ENCODE measurements around the gene PAK6. TPM values are rescaled to one million over a fixed set of nuclear protein-coding genes. Genes with fewer than 3 reads are reported as not detected.

Gene PAK6
- total and polyA plus RNA-seq, 2 experiments from 2014 or later, result 2.4 to 20.0 TPM

DNA sequence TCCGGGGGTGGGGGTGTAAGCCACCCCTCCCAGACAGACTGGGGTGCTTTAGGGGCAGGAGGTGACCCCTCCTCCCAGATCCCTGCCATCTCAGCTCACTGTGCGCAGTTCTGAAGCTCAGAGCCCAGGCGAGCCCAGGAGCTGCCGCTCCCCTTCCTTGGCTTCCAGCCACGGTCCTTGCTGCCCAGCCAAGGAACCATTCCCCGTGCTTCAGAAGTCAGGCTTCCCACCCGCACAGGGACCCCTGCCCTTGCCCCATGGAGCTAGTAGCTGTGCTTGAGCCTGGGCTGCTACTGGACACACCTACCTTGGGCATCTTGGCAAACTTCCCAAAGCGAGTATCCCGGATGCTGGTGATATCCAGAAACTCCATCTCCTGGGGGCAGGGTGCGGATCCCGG is 64.1 kb downstream of the PAK6 start:
- Histone ChIP-seq H3K79me2 (replicated peaks; ENCODE audit: insufficient read depth) (no peaks in the 10 kb centered on the region), H3K4me3 (no peak overlapping the region), H2AFZ (no peak overlapping the region), H3F3A (replicated peaks; ENCODE audit: low read depth) (no peaks in the 10 kb centered on the region), H3K27ac (ENCODE audit: low read depth) (no peak overlapping the region), H3K4me1 (ENCODE audit: insufficient read depth) (peaks cover 18% of the 10 kb centered on the region), H4K20me1 (replicated peaks; ENCODE audit: insufficient read depth) (no peaks in the 10 kb centered on the region), H3K4me2 (no peak overlapping the region), H3K9me2 (ENCODE audit: insufficient read depth) (no peaks in the 10 kb centered on the region), H3K36me3 (ENCODE audit: insufficient read depth) (no peaks in the 10 kb centered on the region), H3K27me3 (ENCODE audit: insufficient read depth) (no peaks in the 10 kb centered on the region)
- peaks cover 12% of the 10 kb centered on the region for H3K36me3 Mint-ChIP-seq (ENCODE audit: low read depth)
- H3K27me3 Mint-ChIP-seq (ENCODE audit: insufficient read depth, low read depth, poor library complexity), result peaks cover 35% of the 10 kb centered on the region
- H3K27ac Mint-ChIP-seq, result no peak overlapping the region
- DNase-seq (ENCODE audit: low spot score), result no peak
- H3K9me3 Mint-ChIP-seq, result peaks cover 15% of the 10 kb centered on the region
- ATAC-seq, result no peak
- no peak overlapping the region for H3K4me3 Mint-ChIP-seq
- TF ChIP-seq, protein P1, sequence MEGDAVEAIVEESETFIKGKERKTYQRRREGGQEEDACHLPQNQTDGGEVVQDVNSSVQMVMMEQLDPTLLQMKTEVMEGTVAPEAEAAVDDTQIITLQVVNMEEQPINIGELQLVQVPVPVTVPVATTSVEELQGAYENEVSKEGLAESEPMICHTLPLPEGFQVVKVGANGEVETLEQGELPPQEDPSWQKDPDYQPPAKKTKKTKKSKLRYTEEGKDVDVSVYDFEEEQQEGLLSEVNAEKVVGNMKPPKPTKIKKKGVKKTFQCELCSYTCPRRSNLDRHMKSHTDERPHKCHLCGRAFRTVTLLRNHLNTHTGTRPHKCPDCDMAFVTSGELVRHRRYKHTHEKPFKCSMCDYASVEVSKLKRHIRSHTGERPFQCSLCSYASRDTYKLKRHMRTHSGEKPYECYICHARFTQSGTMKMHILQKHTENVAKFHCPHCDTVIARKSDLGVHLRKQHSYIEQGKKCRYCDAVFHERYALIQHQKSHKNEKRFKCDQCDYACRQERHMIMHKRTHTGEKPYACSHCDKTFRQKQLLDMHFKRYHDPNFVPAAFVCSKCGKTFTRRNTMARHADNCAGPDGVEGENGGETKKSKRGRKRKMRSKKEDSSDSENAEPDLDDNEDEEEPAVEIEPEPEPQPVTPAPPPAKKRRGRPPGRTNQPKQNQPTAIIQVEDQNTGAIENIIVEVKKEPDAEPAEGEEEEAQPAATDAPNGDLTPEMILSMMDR (conservative IDR thresholded peaks at IDR 0.05; ENCODE audit: low read depth in 2 of 2), result no peak
- TF ChIP-seq, protein P2, sequence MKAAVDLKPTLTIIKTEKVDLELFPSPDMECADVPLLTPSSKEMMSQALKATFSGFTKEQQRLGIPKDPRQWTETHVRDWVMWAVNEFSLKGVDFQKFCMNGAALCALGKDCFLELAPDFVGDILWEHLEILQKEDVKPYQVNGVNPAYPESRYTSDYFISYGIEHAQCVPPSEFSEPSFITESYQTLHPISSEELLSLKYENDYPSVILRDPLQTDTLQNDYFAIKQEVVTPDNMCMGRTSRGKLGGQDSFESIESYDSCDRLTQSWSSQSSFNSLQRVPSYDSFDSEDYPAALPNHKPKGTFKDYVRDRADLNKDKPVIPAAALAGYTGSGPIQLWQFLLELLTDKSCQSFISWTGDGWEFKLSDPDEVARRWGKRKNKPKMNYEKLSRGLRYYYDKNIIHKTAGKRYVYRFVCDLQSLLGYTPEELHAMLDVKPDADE (IDR thresholded peaks at IDR 0.05), result no peak
- TF ChIP-seq JUNB (IDR thresholded peaks at IDR 0.05; ENCODE audit: unreplicated experiment) (no peak), ZNF114 (CRISPR knock-in tag; IDR thresholded peaks at IDR 0.05) (no peak), STAT1 (IDR thresholded peaks at IDR 0.05; ENCODE audit: unreplicated experiment) (no peak), POLR2AphosphoS5 (IDR thresholded peaks at IDR 0.05; ENCODE audit: low read depth) (no peak), EZH2 (IDR thresholded peaks at IDR 0.05; ENCODE audit: low read depth, unreplicated experiment) (no peak), NANOG (IDR thresholded peaks at IDR 0.05; ENCODE audit: borderline replicate concordance) (no peak), ZNF331 (CRISPR knock-in tag; IDR thresholded peaks at IDR 0.05; ENCODE audit: low read depth) (no peak), EZH2phosphoT487 (IDR thresholded peaks at IDR 0.05; ENCODE audit: unreplicated experiment) (no peak), CREB1 (CRISPR knock-in tag; IDR thresholded peaks at IDR 0.05; ENCODE audit: low read depth) (no peak)
- TF ChIP-seq, protein P3, sequence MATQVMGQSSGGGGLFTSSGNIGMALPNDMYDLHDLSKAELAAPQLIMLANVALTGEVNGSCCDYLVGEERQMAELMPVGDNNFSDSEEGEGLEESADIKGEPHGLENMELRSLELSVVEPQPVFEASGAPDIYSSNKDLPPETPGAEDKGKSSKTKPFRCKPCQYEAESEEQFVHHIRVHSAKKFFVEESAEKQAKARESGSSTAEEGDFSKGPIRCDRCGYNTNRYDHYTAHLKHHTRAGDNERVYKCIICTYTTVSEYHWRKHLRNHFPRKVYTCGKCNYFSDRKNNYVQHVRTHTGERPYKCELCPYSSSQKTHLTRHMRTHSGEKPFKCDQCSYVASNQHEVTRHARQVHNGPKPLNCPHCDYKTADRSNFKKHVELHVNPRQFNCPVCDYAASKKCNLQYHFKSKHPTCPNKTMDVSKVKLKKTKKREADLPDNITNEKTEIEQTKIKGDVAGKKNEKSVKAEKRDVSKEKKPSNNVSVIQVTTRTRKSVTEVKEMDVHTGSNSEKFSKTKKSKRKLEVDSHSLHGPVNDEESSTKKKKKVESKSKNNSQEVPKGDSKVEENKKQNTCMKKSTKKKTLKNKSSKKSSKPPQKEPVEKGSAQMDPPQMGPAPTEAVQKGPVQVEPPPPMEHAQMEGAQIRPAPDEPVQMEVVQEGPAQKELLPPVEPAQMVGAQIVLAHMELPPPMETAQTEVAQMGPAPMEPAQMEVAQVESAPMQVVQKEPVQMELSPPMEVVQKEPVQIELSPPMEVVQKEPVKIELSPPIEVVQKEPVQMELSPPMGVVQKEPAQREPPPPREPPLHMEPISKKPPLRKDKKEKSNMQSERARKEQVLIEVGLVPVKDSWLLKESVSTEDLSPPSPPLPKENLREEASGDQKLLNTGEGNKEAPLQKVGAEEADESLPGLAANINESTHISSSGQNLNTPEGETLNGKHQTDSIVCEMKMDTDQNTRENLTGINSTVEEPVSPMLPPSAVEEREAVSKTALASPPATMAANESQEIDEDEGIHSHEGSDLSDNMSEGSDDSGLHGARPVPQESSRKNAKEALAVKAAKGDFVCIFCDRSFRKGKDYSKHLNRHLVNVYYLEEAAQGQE (IDR thresholded peaks at IDR 0.05; ENCODE audit: unreplicated experiment), result no peak
- TF ChIP-seq, protein P4, sequence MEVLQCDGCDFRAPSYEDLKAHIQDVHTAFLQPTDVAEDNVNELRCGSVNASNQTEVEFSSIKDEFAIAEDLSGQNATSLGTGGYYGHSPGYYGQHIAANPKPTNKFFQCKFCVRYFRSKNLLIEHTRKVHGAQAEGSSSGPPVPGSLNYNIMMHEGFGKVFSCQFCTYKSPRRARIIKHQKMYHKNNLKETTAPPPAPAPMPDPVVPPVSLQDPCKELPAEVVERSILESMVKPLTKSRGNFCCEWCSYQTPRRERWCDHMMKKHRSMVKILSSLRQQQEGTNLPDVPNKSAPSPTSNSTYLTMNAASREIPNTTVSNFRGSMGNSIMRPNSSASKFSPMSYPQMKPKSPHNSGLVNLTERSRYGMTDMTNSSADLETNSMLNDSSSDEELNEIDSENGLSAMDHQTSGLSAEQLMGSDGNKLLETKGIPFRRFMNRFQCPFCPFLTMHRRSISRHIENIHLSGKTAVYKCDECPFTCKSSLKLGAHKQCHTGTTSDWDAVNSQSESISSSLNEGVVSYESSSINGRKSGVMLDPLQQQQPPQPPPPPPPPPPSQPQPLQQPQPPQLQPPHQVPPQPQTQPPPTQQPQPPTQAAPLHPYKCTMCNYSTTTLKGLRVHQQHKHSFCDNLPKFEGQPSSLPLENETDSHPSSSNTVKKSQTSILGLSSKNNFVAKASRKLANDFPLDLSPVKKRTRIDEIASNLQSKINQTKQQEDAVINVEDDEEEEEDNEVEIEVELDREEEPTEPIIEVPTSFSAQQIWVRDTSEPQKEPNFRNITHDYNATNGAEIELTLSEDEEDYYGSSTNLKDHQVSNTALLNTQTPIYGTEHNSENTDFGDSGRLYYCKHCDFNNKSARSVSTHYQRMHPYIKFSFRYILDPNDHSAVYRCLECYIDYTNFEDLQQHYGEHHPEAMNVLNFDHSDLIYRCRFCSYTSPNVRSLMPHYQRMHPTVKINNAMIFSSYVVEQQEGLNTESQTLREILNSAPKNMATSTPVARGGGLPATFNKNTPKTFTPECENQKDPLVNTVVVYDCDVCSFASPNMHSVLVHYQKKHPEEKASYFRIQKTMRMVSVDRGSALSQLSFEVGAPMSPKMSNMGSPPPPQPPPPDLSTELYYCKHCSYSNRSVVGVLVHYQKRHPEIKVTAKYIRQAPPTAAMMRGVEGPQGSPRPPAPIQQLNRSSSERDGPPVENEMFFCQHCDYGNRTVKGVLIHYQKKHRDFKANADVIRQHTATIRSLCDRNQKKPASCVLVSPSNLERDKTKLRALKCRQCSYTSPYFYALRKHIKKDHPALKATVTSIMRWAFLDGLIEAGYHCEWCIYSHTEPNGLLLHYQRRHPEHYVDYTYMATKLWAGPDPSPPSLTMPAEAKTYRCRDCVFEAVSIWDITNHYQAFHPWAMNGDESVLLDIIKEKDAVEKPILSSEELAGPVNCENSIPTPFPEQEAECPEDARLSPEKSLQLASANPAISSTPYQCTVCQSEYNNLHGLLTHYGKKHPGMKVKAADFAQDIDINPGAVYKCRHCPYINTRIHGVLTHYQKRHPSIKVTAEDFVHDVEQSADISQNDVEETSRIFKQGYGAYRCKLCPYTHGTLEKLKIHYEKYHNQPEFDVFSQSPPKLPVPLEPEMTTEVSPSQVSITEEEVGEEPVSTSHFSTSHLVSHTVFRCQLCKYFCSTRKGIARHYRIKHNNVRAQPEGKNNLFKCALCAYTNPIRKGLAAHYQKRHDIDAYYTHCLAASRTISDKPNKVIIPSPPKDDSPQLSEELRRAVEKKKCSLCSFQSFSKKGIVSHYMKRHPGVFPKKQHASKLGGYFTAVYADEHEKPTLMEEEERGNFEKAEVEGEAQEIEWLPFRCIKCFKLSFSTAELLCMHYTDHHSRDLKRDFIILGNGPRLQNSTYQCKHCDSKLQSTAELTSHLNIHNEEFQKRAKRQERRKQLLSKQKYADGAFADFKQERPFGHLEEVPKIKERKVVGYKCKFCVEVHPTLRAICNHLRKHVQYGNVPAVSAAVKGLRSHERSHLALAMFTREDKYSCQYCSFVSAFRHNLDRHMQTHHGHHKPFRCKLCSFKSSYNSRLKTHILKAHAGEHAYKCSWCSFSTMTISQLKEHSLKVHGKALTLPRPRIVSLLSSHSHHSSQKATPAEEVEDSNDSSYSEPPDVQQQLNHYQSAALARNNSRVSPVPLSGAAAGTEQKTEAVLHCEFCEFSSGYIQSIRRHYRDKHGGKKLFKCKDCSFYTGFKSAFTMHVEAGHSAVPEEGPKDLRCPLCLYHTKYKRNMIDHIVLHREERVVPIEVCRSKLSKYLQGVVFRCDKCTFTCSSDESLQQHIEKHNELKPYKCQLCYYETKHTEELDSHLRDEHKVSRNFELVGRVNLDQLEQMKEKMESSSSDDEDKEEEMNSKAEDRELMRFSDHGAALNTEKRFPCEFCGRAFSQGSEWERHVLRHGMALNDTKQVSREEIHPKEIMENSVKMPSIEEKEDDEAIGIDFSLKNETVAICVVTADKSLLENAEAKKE (CRISPR knock-in tag; IDR thresholded peaks at IDR 0.05), result no peak
- peaks cover 28% of the 10 kb centered on the region for H3K4me1 Mint-ChIP-seq

Measured in GM23338 (cell line).